Stimulated activated naive CD8-positive, alpha-beta T cell treated with anti-CD3 and anti-CD28 coated beads, Interleukin-15, Interleukin-2, amounts not matched to agents 100 ng/mL and 50 ng/mL, for 24 hours (primary cell): ENCODE measurements around the gene IL17REL.

Experiments used
- H3K27ac Mint-ChIP-seq: one replicate; pipeline ENCODE4 v1.8.0; 2021; ENCODE audit warnings: mild to moderate bottlenecking, mixed read lengths
- H3K27me3 Mint-ChIP-seq: one replicate; pipeline ENCODE4 v1.8.0; 2021; ENCODE audit warnings: mixed read lengths
- H3K36me3 Mint-ChIP-seq: one replicate; pipeline ENCODE4 v1.8.0; 2021; ENCODE audit warnings: low read depth, mixed read lengths
- H3K4me1 Mint-ChIP-seq: one replicate; pipeline ENCODE4 v1.8.0; 2021; ENCODE audit warnings: low read depth, mixed read lengths
- H3K4me3 Mint-ChIP-seq: one replicate; pipeline ENCODE4 v1.8.0; 2021; ENCODE audit warnings: mild to moderate bottlenecking, mixed read lengths
- H3K9me3 Mint-ChIP-seq: one replicate; pipeline ENCODE4 v1.8.0; 2021; ENCODE audit warnings: mixed read lengths

IL17REL gene

DNA sequence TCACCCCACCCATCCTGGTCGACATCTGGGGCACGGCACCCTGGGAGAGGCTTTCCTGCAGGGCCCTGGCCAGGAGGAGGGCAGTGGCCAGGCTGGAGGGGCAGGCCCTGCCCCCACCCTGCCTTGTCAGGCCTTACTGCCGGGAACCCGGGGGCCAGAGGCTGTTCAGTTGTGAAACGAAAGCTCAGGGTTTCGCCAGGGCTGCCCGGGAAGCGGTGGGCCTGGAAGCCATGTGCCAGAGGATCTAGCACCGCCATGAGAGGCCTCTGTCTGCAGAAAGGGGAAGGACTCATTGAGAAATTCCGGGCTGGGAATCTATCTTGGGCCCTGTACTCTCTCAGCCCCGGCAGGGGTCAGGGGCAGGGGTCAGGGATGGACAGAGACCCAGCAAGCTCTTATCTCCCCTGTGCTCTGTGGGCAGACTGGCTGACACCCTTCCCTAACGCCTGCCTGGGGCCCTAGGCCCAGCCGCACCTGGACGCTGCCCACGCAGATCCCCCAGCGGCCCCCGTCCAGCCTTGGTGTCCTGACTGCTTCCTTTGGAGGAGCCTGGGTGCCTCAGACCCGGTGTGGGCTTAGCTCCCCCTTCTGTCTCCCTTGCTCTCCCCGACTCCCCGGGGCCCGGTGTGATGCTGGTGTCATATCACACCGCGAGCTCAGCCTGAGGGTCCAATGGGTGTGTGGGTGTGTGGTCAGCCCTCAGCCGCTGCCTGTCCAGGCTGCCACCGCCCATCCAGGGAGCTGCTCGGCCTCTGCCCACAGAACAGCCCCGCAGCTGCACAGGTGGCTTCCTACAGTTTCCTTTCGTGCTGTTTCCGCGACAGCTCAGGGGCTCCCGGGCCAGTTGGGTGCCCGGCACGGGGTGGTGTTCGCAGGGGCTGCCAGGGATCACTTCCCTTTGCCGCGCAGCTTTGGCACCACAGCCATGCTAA is 45.5 kb downstream of the IL17REL start:
- peak overlapping the region; percentile 39 for H3K4me3 Mint-ChIP-seq
- H3K4me1 Mint-ChIP-seq: peaks cover 51% of the 10 kb centered on the region
- H3K36me3 Mint-ChIP-seq: peaks cover 22% of the 10 kb centered on the region
- peak overlapping the region; percentile 36 for H3K27ac Mint-ChIP-seq
- no peaks in the 10 kb centered on the region for H3K9me3 Mint-ChIP-seq
- no peaks in the 10 kb centered on the region for H3K27me3 Mint-ChIP-seq

DNA sequence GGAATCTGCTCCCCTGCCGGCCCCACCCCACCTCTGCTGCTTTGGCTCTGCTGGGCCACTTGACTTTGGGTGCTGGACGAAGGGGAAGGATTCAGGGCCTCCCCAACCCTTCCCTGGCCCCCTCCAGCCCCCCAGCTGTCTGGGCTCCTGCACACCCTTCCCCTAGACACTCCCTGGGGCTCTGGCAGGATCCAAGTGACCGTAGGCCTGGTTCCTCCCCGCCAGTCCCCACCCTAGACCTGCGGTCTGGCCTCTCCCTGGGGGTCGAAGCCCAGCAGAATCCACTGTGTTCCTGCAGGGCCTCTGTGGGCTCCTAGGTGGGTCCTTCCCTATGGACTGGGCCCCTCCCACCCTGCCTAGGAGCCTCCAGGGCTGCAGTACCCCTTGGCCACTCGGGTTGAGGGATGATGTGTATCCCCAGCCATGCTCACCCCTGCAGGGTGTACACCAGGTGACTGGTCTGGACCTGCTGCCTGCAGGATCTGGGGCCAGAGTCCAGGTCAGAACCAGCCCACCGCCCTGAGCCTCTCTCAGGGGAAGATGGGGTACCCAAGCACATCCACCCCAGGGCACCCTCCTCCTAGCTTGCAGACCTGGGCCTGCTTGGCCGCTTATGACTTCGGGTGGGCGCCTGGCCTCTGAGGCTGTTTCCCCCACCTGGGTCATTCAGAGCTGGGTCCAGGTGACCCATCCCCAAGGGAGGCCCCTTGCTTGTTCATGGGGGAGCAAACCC is 46.4 kb downstream of the IL17REL start:
- peaks cover 51% of the 10 kb centered on the region for H3K4me1 Mint-ChIP-seq
- no peaks in the 10 kb centered on the region for H3K27me3 Mint-ChIP-seq
- peaks cover 28% of the 10 kb centered on the region for H3K36me3 Mint-ChIP-seq
- no peaks in the 10 kb centered on the region for H3K9me3 Mint-ChIP-seq
- peak overlapping the region; percentile 17 for H3K4me3 Mint-ChIP-seq
- no peak overlapping the region for H3K27ac Mint-ChIP-seq

DNA sequence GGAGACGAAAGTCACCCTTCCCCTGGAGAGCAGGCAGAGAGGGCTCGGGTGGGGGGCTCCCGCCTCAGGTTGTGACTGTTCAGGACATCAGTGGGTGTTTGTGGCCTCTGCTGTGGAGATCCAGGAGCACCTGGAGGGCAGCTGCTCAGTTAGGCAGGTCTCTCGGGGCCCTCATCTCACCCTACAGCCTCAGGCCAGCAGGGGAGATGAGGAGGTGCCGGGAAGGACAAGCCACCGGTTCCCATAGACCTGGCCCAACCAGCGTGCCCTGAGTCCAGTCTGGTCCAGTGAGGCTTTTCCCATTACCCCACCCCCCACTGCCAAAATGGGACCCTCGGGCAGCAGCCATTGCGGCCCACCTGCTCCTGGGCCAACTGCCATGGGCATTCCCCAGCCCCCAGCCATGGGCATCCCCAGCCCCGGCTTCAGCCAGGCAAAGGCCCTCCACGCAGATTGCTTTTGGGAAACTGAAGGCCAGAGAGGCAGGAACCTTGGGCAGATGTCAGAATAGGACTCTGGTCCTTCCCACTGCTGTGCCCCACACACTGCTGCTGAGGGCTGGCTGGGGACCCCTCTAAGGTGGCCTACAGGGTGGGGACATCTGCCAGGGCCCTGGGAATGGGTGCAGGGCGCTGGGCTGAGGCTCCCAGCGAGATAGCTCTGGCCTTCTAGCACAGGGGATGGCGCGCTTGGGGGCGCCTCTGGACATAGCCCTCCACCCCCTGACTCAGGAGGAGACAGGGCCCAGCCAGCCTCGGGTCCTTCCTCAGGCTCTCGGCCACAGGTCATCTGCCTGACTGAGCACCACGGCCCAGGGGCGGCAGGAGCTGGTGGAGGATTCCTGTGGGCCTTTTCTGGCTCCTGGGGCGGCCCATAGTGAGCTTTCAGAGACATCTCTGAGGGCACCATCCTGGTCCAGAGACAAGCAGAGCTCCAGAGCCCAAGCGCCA is 47.2 kb downstream of the IL17REL start:
- H3K9me3 Mint-ChIP-seq: no peaks in the 10 kb centered on the region
- H3K27me3 Mint-ChIP-seq: no peaks in the 10 kb centered on the region
- H3K36me3 Mint-ChIP-seq: peaks cover 28% of the 10 kb centered on the region
- peak overlapping the region; percentile 93 for H3K4me3 Mint-ChIP-seq
- peak overlapping the region; percentile 34 for H3K27ac Mint-ChIP-seq
- H3K4me1 Mint-ChIP-seq: peaks cover 46% of the 10 kb centered on the region

DNA sequence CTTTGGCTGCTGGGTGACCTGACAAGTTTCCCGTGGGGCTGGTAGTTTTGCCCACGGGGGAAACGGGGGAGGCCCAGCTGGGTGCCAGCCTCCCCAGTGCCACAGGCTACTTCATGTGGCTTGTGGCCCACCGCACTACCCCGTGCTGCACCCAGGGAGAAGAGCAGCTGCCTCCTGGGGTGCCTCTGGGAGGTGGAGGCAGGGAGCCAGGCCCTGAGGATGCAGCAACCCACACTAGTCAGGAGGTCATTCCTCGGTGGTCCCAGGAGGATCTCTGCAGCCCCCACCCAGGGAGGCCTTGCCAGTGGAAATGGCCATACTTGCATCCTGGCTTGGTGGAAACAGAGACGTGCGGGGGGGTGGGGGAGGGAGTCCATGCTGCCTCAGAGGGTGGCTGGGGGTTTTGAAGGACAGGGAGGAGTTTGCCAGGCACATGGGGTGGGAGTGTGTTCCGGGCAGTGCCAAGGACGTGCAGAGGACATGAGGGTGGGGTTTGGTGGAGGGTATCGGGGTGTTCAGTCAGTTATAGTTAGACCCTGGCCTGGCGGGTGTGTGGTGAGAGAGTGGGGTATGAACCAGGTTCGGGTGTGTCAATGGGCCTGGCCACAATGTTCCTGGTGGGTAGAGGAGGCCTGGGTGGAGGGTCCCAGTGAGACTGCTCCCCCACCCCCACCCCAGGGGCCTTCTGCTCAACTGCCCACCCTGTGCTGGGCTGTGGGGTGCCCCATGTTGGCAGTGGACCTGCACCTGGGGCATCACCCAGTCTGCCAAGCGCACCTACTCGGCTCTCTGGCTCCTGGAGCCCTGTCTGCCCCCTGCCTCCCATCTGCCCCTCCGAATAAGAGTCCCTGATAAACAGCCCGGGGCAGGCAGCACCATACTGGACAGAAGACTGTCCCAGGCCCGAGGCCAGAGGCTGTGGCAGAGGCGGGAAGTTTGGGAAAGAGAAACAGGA is 48.2 kb downstream of the IL17REL start:
- Mint-ChIP-seq H3K4me1 (peaks cover 40% of the 10 kb centered on the region), H3K27ac (peak overlapping the region; percentile 85), H3K9me3 (no peaks in the 10 kb centered on the region), H3K27me3 (no peaks in the 10 kb centered on the region), H3K4me3 (peak overlapping the region; percentile 93), H3K36me3 (peaks cover 28% of the 10 kb centered on the region)

DNA sequence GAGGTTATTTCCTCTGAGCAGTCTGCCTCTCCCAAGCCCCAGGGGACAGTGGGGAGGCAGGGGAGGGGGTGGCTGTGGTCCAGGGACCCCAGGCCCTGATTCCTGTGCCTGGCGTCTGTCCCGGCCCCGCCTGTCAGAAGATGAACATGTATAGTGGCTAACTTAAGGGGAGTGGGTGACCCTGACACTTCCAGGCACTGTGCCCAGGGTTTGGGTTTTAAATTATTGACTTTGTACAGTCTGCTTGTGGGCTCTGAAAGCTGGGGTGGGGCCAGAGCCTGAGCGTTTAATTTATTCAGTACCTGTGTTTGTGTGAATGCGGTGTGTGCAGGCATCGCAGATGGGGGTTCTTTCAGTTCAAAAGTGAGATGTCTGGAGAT is 48.9 kb downstream of the IL17REL start:
- H3K27ac Mint-ChIP-seq: peak overlapping the region; percentile 85
- H3K4me1 Mint-ChIP-seq: peaks cover 45% of the 10 kb centered on the region
- no peaks in the 10 kb centered on the region for H3K9me3 Mint-ChIP-seq
- no peaks in the 10 kb centered on the region for H3K27me3 Mint-ChIP-seq
- H3K4me3 Mint-ChIP-seq: peak overlapping the region; percentile 93
- peaks cover 28% of the 10 kb centered on the region for H3K36me3 Mint-ChIP-seq

DNA sequence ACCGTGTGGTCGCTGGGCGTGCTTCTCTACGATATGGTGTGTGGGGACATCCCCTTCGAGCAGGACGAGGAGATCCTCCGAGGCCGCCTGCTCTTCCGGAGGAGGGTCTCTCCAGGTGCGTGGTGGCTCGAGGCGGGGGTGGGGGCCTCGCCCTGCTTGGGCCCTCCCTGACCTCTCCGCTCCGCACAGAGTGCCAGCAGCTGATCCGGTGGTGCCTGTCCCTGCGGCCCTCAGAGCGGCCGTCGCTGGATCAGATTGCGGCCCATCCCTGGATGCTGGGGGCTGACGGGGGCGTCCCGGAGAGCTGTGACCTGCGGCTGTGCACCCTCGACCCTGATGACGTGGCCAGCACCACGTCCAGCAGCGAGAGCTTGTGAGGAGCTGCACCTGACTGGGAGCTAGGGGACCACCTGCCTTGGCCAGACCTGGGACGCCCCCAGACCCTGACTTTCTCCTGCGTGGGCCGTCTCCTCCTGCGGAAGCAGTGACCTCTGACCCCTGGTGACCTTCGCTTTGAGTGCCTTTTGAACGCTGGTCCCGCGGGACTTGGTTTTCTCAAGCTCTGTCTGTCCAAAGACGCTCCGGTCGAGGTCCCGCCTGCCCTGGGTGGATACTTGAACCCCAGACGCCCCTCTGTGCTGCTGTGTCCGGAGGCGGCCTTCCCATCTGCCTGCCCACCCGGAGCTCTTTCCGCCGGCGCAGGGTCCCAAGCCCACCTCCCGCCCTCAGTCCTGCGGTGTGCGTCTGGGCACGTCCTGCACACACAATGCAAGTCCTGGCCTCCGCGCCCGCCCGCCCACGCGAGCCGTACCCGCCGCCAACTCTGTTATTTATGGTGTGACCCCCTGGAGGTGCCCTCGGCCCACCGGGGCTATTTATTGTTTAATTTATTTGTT is 49.6 kb downstream of the IL17REL start:
- peak overlapping the region; percentile 85 for H3K27ac Mint-ChIP-seq
- no peaks in the 10 kb centered on the region for H3K27me3 Mint-ChIP-seq
- H3K4me1 Mint-ChIP-seq: peaks cover 44% of the 10 kb centered on the region
- H3K4me3 Mint-ChIP-seq: peak overlapping the region; percentile 93
- peaks cover 28% of the 10 kb centered on the region for H3K36me3 Mint-ChIP-seq
- no peaks in the 10 kb centered on the region for H3K9me3 Mint-ChIP-seq

DNA sequence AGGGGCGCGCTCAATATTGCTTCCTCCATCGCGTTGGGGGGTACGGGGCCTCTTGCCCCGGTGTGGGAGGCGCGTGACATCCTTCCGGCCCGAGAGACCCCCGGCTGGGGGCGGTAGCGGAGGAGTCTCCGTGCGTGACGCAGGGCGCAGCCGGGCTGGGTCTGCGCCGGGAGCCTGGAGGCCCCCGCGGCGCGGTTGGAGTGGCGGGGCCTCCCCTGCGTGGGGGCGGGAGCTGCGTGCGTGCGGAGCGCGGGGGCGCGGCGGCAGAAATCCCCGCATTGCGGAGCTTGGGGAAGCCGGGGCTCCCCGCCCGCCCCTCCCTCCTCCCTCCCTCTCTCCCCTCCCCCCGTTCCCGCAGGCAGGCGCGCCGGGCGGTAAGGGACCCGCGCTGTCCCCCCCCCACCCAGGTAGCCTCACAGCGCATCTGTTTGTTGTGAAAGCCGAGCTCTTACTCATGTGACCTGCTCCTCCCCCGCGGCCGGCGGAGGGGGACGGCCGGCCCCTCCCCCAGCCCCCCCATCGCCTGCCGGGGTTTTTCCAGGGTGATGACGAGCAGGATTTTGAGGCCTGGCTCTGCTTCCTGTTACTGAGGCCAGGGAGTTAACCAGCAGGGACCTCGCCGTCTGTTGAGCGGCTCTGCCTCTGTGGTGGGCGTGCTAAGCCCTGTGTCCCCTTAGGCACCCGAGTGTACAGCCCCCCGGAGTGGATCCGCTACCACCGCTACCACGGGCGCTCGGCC is 50.4 kb downstream of the IL17REL start:
- H3K27me3 Mint-ChIP-seq: no peaks in the 10 kb centered on the region
- peaks cover 28% of the 10 kb centered on the region for H3K36me3 Mint-ChIP-seq
- H3K9me3 Mint-ChIP-seq: no peaks in the 10 kb centered on the region
- peaks cover 35% of the 10 kb centered on the region for H3K4me1 Mint-ChIP-seq
- H3K27ac Mint-ChIP-seq: peak overlapping the region; percentile 90
- peak overlapping the region; percentile 93 for H3K4me3 Mint-ChIP-seq

DNA sequence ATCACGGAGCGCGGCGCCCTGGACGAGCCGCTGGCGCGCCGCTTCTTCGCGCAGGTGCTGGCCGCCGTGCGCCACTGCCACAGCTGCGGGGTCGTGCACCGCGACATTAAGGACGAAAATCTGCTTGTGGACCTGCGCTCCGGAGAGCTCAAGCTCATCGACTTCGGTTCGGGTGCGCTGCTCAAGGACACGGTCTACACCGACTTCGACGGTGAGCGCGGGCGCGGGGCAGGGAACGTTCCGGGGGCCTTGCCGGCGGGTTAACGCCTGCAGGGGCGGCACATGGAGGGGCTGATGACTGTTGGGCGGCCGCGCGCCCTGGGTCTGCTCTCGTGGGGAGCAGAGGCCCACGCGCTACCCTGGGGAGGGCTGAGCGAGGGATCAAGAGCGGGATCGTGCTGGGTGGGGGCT is 51.0 kb downstream of the IL17REL start:
- no peaks in the 10 kb centered on the region for H3K9me3 Mint-ChIP-seq
- H3K4me1 Mint-ChIP-seq: peaks cover 34% of the 10 kb centered on the region
- peak overlapping the region; percentile 93 for H3K4me3 Mint-ChIP-seq
- no peaks in the 10 kb centered on the region for H3K27me3 Mint-ChIP-seq
- peak overlapping the region; percentile 90 for H3K27ac Mint-ChIP-seq
- peaks cover 28% of the 10 kb centered on the region for H3K36me3 Mint-ChIP-seq

DNA sequence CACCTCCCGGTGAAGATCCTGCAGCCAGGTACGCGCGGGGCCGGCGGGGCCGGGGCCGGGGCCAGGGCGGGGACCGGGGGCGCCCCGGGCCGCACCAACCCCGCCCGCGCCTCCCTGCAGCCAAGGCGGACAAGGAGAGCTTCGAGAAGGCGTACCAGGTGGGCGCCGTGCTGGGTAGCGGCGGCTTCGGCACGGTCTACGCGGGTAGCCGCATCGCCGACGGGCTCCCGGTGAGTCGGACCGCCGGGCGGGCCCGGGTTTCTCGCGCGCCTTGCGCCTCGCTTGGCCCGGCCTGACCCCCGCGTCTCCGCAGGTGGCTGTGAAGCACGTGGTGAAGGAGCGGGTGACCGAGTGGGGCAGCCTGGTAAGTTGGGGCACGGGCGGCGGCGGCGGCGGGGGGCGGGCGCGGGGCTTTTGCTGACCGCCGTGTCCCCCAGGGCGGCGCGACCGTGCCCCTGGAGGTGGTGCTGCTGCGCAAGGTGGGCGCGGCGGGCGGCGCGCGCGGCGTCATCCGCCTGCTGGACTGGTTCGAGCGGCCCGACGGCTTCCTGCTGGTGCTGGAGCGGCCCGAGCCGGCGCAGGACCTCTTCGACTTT is 51.5 kb downstream of the IL17REL start:
- Mint-ChIP-seq H3K27me3 (no peaks in the 10 kb centered on the region), H3K4me1 (peaks cover 29% of the 10 kb centered on the region), H3K36me3 (peaks cover 28% of the 10 kb centered on the region)

DNA sequence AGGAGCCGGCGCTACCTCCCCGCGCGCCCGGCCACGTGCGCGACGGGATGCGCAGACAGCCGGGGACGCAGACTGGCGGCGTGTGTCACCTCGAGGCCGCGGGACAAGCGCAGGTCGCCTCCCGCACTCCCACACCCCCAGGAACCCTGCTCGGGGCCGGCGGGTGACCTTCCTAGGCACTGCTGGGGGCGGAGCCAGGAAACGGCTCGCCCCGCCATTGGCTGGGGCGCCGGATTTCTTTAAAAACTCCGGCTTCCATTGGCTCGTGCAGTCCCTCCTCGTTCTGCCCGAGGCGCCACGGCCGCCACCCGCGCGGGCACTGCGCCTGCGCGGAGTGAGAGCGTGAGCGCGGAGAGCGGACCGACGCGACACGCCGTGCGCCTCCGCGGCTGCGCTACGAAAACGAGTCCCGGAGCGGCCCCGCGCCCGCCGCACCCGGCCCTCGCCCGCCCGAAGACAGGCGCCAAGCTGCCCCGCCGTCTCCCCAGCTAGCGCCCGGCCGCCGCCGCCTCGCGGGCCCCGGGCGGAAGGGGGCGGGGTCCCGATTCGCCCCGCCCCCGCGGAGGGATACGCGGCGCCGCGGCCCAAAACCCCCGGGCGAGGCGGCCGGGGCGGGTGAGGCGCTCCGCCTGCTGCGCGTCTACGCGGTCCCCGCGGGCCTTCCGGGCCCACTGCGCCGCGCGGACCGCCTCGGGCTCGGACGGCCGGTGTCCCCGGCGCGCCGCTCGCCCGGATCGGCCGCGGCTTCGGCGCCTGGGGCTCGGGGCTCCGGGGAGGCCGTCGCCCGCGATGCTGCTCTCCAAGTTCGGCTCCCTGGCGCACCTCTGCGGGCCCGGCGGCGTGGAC is 52.2 kb downstream of the IL17REL start, which contains the start of gene PIM3:
Gene PIM3, plus strand, starts transcription at position 614 of the 846 bp plus-strand sequence. Its CDS starts 176 bp downstream, at position 790.
- Mint-ChIP-seq H3K27me3 (no peaks in the 10 kb centered on the region), H3K36me3 (peaks cover 28% of the 10 kb centered on the region), H3K9me3 (no peaks in the 10 kb centered on the region), H3K4me3 (peak within 1 kb of the TSS; percentile 93), H3K4me1 (peaks cover 29% of the 10 kb centered on the region), H3K27ac (peak within 1 kb of the TSS; percentile 93)

More for the DNA sequence above, 51.5 kb downstream of the IL17REL start:
- H3K9me3 Mint-ChIP-seq: no peaks in the 10 kb centered on the region
- peak overlapping the region; percentile 90 for H3K27ac Mint-ChIP-seq
- H3K4me3 Mint-ChIP-seq: peak overlapping the region; percentile 93

DNA sequence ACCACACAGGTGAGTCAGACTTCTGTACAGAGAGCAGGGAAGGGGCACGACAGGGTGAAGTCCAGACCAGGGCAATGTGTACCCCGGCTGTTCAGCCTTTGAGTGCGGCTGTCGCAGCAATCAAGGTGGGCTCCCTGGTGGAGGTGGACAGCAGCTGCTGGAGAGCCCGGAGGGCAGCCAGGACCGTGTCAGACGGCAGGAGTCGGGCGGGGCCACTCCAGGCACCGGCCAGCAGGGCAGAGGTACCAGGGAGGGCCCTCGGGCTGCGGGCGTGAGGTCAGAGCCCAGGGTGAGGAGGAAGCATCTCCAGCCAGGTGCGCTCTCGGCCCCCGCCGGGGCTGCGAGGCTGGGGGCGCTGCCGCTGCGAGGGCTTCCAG is 52.8 kb downstream of the IL17REL start:
- Mint-ChIP-seq H3K4me3 (peak overlapping the region; percentile 87), H3K9me3 (no peaks in the 10 kb centered on the region), H3K4me1 (peaks cover 24% of the 10 kb centered on the region), H3K36me3 (peaks cover 28% of the 10 kb centered on the region), H3K27me3 (no peaks in the 10 kb centered on the region), H3K27ac (peak overlapping the region; percentile 93)
